Measurements from ENCODE around the gene RXYLT1. TPM values are rescaled to one million over a fixed set of nuclear protein-coding genes. Genes with fewer than 3 reads are reported as not detected.
"Not testable (repeated sequence)": the region's sequence is repeated elsewhere in the genome, so short reads cannot be mapped to it uniquely, and the experiment has no call there.

The RXYLT1 gene
- total RNA-seq, 1 experiment from 2014 or later = 28.6 TPM

- Histone ChIP-seq H3K9me3 (replicated peaks) (no peaks in the 10 kb centered on the region), H3K4me1 (no peaks in the 10 kb centered on the region), H3K36me3 (no peaks in the 10 kb centered on the region), H3K27ac (no peak overlapping the region), H3K27me3 (no peaks in the 10 kb centered on the region), H3K4me3 (no peak overlapping the region)
- no peak for DNase-seq
Measured at GRCh38 chr12:63814146-63814772, 34.5 kb downstream of the RXYLT1 start.

DNA sequence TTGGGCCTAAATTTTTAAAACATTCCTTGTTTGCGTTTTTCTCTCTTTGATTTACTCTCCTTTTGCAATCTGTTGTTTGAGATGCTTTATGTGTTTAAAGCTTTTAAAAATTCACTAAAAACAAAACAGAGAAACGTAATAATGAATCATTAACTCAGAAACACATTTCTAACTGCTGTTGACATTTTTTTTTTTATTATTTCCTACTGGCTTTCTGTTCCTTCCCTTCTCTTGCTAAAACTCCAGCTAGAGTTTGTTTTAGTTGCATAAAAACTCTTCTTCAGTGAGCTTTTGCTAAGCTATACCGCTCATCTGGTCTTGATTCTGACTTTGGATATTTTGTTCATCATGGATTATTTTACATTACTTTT is 35.8 kb downstream of the RXYLT1 start:
- Histone ChIP-seq H3K36me3 (no peaks in the 10 kb centered on the region), H3K4me3 (no peak overlapping the region), H3K4me1 (no peaks in the 10 kb centered on the region), H3K27ac (no peak overlapping the region), H3K27me3 (no peaks in the 10 kb centered on the region), H3K9me3 (replicated peaks) (no peaks in the 10 kb centered on the region; the same call in 1 of the 2 replicates)
- no peak for DNase-seq

DNA sequence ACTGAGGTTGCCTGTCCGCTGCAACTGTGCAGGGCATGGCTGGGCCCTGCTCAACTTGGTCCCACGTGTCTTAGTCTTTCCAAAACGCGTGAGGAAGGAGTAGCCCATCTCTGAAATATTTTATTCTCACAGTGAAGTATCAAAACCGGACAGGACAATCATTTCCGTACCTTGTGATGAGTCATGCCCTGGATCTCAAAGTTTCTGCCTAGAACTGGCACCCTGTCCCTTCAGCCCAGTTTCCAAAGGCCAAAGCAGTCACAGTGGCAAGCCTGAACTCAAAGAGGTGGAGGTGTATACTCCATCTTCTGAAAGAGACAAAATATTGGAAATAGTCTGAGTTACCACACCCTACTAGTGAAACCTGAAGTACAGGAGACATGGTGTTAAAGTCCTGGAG is 36.3 kb downstream of the RXYLT1 start:
- H3K27ac ChIP-seq = no peak overlapping the region
- no peaks in the 10 kb centered on the region for H3K27me3 ChIP-seq
- no peaks in the 10 kb centered on the region; the same call in 1 of the 2 replicates for H3K9me3 ChIP-seq (replicated peaks)
- no peak overlapping the region for H3K4me3 ChIP-seq
- H3K4me1 ChIP-seq = no peaks in the 10 kb centered on the region
- DNase-seq = no peak
- H3K36me3 ChIP-seq = no peaks in the 10 kb centered on the region

- Histone ChIP-seq H3K9me3 (replicated peaks) (no peaks in the 10 kb centered on the region; the same call in 1 of the 2 replicates), H3K36me3 (no peaks in the 10 kb centered on the region), H3K27me3 (no peaks in the 10 kb centered on the region), H3K4me3 (no peak overlapping the region), H3K27ac (no peak overlapping the region), H3K4me1 (no peaks in the 10 kb centered on the region)
- no peak for DNase-seq
Measured at GRCh38 chr12:63820427-63820826, 40.7 kb downstream of the RXYLT1 start.

GRCh38 chr12:63821781-63822251 is 42.1 kb downstream of the RXYLT1 start:
- H3K27me3 ChIP-seq = no peaks in the 10 kb centered on the region
- H3K4me3 ChIP-seq = no peak overlapping the region
- no peaks in the 10 kb centered on the region; the same call in 1 of the 2 replicates for H3K9me3 ChIP-seq (replicated peaks)
- no peaks in the 10 kb centered on the region for H3K4me1 ChIP-seq
- no peak for DNase-seq
- no peaks in the 10 kb centered on the region for H3K36me3 ChIP-seq
- no peak overlapping the region for H3K27ac ChIP-seq

GRCh38 chr12:63822352-63822751 is 42.6 kb downstream of the RXYLT1 start:
- Histone ChIP-seq H3K27me3 (no peaks in the 10 kb centered on the region), H3K27ac (no peak overlapping the region), H3K4me1 (no peaks in the 10 kb centered on the region), H3K36me3 (no peaks in the 10 kb centered on the region), H3K4me3 (peak overlapping the region; percentile 9; the same call in 1 of the 2 replicates), H3K9me3 (replicated peaks) (no peaks in the 10 kb centered on the region; the same call in 1 of the 2 replicates)
- no peak for DNase-seq

- H3K36me3 ChIP-seq = no peaks in the 10 kb centered on the region
Measured at GRCh38 chr12:63823040-63823439, 43.3 kb downstream of the RXYLT1 start.

GRCh38 chr12:63826006-63826585 is 46.4 kb downstream of the RXYLT1 start:
- Histone ChIP-seq H3K4me3 (no peak overlapping the region), H3K27ac (no peak overlapping the region)
- peak in 1 of 2 experiments; percentile 77 for DNase-seq

More at GRCh38 chr12:63823040-63823439, 43.3 kb downstream of the RXYLT1 start:
- Histone ChIP-seq H3K4me3 (no peak overlapping the region), H3K27ac (no peak overlapping the region), H3K27me3 (no peaks in the 10 kb centered on the region), H3K4me1 (no peaks in the 10 kb centered on the region), H3K9me3 (replicated peaks) (no peaks in the 10 kb centered on the region; the same call in 1 of the 2 replicates)
- DNase-seq = no peak

DNA sequence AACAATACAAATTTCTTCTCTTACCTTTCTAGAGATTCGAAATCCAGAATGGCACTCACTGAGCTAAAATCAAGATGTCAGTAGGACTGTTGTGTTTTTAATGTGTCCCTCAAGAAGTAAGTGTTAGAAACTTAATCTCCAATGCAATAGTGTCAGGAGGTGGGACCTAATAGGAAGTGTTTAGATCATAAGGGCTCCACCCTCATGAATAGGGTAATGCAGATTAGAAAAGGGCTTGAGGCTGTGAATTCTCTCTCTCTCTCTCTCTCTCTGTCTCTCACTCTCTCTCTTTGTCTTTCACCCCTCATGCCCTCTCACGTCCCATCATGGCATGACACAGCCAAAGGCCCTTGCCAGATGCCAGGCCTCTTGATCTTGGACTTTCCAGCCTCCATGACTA is 49.2 kb downstream of the RXYLT1 start:
- Histone ChIP-seq H3K27me3 (no peaks in the 10 kb centered on the region), H3K4me3 (no peak overlapping the region), H3K36me3 (no peaks in the 10 kb centered on the region), H3K4me1 (no peaks in the 10 kb centered on the region), H3K27ac (no peak overlapping the region), H3K9me3 (replicated peaks) (0 out of 2 replicates have a peak, but pooled peaks cover 3% of the 10 kb centered on the region)
- DNase-seq = no peak

More at GRCh38 chr12:63826006-63826585, 46.4 kb downstream of the RXYLT1 start:
- Histone ChIP-seq H3K36me3 (no peaks in the 10 kb centered on the region), H3K9me3 (replicated peaks) (0 out of 2 replicates have a peak, but pooled peaks cover 3% of the 10 kb centered on the region), H3K4me1 (no peaks in the 10 kb centered on the region), H3K27me3 (no peaks in the 10 kb centered on the region)

DNA sequence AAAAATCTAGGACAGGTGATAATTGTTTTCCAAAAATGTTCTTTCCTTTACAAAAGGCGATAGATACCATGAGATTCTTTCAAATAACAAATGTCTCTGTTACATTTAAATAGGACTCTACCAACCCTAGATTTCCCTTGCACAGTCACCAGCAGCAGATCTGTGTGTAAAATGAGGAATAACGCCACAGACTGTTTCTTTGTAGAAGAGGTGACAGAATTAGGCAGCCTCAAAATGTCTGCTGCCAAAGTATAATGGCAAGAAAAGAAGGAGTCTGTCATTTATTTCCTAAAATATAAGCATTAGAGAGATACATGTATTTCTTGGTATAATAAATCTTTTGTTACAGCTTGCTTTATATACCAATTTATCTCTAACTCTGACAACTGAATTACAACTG is 56.3 kb downstream of the RXYLT1 start:
- Histone ChIP-seq H3K4me1 (no peaks in the 10 kb centered on the region), H3K27ac (no peak overlapping the region), H3K36me3 (no peaks in the 10 kb centered on the region), H3K4me3 (no peak overlapping the region), H3K9me3 (replicated peaks) (no peaks in the 10 kb centered on the region), H3K27me3 (no peaks in the 10 kb centered on the region)
- no peak for DNase-seq

- Histone ChIP-seq H3K9me3 (replicated peaks) (no peaks in the 10 kb centered on the region), H3K27me3 (no peaks in the 10 kb centered on the region), H3K27ac (no peak overlapping the region), H3K4me1 (no peaks in the 10 kb centered on the region), H3K36me3 (no peaks in the 10 kb centered on the region), H3K4me3 (no peak overlapping the region)
- DNase-seq = no peak
Measured at GRCh38 chr12:63836936-63837335, 57.2 kb downstream of the RXYLT1 start.

DNA sequence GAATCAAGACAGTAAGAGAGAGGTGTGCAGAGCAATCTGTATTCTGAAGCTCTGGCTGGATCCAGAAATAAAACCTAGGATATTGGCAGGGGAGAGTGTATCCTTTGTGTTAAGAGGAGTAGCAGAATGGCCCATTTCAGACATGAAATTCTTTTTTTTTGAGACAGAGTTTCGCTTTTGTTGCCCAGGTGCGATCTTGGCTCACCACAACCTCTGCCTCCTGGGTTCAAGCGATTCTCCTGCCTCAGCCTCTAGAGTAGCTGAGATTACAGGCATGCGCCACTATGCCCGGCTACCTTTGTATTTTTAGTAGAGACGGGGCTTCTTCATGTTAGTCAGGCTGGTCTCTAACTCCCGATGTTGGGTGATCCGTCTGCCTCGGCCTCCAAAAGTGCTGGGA is 58.7 kb downstream of the RXYLT1 start:
- Histone ChIP-seq H3K27ac (no peak overlapping the region), H3K36me3 (no peaks in the 10 kb centered on the region), H3K9me3 (replicated peaks) (no peaks in the 10 kb centered on the region), H3K27me3 (no peaks in the 10 kb centered on the region), H3K4me3 (no peak overlapping the region), H3K4me1 (no peaks in the 10 kb centered on the region)
- DNase-seq = no peak

DNA sequence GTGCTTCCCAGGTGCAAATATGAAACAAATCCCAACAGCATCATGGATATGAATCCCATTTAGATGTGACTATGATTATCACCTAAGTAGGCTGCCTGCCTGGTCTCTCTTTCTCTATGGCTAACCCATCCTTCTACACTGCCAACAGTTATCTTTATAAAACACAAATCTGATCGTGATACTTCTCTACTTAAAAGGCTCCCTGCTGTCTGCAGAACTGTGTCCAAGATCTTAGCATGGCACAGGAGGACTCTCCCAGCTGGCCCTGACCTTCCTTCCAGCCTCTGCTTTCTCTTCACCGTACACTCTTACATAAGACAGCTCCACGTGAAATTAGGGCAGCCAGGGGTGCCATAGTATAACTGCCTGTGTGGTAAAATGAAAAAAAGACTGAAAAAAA is 61.3 kb downstream of the RXYLT1 start:
- Histone ChIP-seq H3K4me3 (no peak overlapping the region), H3K27me3 (no peaks in the 10 kb centered on the region), H3K27ac (no peak overlapping the region), H3K36me3 (no peaks in the 10 kb centered on the region), H3K9me3 (replicated peaks) (no peaks in the 10 kb centered on the region), H3K4me1 (no peaks in the 10 kb centered on the region)
- no peak for DNase-seq

- Histone ChIP-seq H3K27me3 (no peaks in the 10 kb centered on the region), H3K9me3 (replicated peaks) (no peaks in the 10 kb centered on the region), H3K4me1 (peaks cover 4% of the 10 kb centered on the region; the same call in 1 of the 2 replicates), H3K36me3 (no peaks in the 10 kb centered on the region), H3K27ac (no peak overlapping the region), H3K4me3 (no peak overlapping the region)
- DNase-seq = no peak
Measured at GRCh38 chr12:63841571-63841970, 61.9 kb downstream of the RXYLT1 start.

DNA sequence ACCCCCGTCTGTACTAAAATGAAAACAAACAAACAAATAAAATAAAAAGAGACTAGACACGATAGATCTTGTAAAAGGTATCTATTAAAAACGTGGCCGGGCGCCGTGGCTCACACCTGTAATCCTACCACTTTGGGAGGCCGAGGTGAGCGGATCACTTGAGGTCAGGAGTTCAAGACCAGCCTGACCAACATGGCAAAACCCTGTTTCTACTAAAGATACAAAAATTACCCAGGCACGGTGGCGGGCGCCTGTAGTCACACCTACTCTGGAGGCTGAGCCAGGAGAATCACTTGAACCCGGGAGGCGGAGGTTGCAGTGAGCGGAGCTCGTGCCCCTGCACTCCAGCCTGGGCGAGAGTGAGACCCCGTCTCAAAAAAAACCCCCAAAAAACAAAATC is 63.0 kb downstream of the RXYLT1 start:
- H3K9me3 ChIP-seq (replicated peaks); H3K27me3 ChIP-seq; DNase-seq; H3K36me3 ChIP-seq; H3K4me1 ChIP-seq: not testable (repeated sequence)
- H3K27ac ChIP-seq = peak overlapping the region; percentile 85; the same call in 1 of the 2 replicates
- H3K4me3 ChIP-seq = peak overlapping the region; percentile 89
